ENCODE data around the gene CCDC97. TPM values are rescaled to one million over a fixed set of nuclear protein-coding genes. Genes with fewer than 3 reads are reported as not detected.

CCDC97 gene
- total RNA-seq, 2 donors from 2014 or later: 8.1 to 16.2 TPM

- Histone ChIP-seq H3K27ac (peak overlapping the region; percentile 90 to 95), H3K9me3 (no peaks in the 10 kb centered on the region), H3K4me3 (no peak overlapping the region), H3K4me1 (peaks cover 0 to 72% of the 10 kb centered on the region in 2 donors), H3K36me3 (peaks cover 68% of the 10 kb centered on the region), H3K27me3 (no peaks in the 10 kb centered on the region)
- peak; percentile 87 for DNase-seq (ENCODE audit: low spot score)
- TF ChIP-seq CTCF (IDR thresholded peaks at IDR 0.05): no peak
Measured at GRCh38 chr19:41299755-41300089, 10.2 kb upstream of the CCDC97 start.

DNA sequence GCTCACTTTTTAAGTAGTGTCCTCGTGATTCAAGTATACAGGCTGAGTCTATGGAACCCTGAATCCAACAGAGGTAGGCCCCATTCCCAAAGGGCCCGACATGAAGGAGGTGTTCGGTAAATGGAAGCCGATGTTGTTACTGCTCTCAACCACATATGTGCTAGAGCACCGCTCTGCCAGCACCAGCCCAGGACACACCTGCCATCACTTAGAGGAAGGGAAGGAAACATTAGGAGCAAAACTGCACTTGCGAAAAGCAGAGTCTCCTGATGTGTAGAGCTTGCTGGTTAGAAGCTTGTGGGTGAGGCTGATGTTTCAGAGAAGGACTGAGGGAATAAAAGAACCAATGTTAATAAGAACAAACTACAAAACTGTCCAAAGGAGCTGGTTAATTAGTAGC lies 9.4 kb upstream of the CCDC97 start:
- H3K9me3 ChIP-seq: no peaks in the 10 kb centered on the region
- peaks cover 68% of the 10 kb centered on the region for H3K36me3 ChIP-seq
- H3K4me1 ChIP-seq: peaks cover 0 to 72% of the 10 kb centered on the region in 2 donors
- no peaks in the 10 kb centered on the region for H3K27me3 ChIP-seq
- no peak overlapping the region for H3K4me3 ChIP-seq
- H3K27ac ChIP-seq: peak overlapping the region; percentile 90 to 95
- no peak for DNase-seq (ENCODE audit: low spot score)
- no peak for TF ChIP-seq CTCF (IDR thresholded peaks at IDR 0.05)

DNA sequence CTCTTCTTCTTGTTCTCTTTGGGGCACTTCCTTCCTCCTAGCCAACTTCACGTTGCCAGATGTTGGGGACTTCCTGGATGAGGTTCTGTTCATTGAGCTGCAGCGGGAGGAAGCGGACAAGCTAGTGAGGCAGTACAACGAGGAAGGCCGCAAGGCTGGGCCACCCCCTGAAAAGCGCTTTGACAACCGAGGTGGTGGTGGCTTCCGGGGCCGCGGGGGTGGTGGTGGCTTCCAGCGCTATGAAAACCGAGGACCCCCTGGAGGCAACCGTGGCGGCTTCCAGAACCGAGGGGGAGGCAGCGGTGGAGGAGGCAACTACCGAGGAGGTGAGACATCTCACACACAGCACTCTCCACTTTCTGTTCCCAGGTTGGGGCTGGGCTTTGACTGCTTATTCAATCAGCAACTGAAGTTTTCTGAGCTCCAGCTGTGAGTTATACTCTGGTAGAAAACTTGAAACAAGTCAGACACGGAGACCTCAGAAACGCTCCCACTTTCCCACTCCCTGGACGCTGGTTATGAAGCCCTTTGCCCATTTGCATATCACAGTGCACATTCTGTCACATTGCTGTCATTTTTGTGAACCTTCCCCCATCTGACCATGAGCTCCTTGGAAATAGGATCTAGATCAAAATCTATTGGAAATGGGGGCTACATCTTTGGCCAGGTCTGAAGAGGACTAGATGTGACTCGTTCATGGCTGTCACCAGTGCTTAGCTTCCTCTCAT lies 7.2 kb upstream of the CCDC97 start:
- Histone ChIP-seq H3K4me3 (no peak overlapping the region), H3K27me3 (no peaks in the 10 kb centered on the region), H3K9me3 (no peaks in the 10 kb centered on the region), H3K4me1 (peaks cover 0 to 54% of the 10 kb centered on the region in 2 donors), H3K27ac (peak overlapping the region; percentile 35 to 90), H3K36me3 (peaks cover 66% of the 10 kb centered on the region)
- no peak for TF ChIP-seq CTCF (IDR thresholded peaks at IDR 0.05)
- DNase-seq (ENCODE audit: low spot score): no peak

DNA sequence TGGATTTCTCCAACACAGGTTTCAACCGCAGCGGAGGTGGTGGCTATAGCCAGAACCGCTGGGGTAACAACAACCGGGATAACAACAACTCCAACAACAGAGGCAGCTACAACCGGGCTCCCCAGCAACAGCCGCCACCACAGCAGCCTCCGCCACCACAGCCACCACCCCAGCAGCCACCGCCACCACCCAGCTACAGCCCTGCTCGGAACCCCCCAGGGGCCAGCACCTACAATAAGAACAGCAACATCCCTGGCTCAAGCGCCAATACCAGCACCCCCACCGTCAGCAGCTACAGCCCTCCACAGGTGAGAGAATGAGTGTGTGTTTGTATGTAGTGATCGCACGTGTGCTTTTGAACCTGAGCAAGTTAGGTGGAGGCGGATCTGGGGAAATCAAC lies 6.0 kb upstream of the CCDC97 start:
- H3K27ac ChIP-seq: peak overlapping the region in 1 of 2 donors; percentile 6
- TF ChIP-seq CTCF (IDR thresholded peaks at IDR 0.05): no peak
- no peak for DNase-seq (ENCODE audit: low spot score)
- no peaks in the 10 kb centered on the region for H3K27me3 ChIP-seq
- H3K36me3 ChIP-seq: peaks cover 68% of the 10 kb centered on the region
- no peaks in the 10 kb centered on the region for H3K9me3 ChIP-seq
- H3K4me1 ChIP-seq: peaks cover 0 to 54% of the 10 kb centered on the region in 2 donors
- no peak overlapping the region for H3K4me3 ChIP-seq

DNA sequence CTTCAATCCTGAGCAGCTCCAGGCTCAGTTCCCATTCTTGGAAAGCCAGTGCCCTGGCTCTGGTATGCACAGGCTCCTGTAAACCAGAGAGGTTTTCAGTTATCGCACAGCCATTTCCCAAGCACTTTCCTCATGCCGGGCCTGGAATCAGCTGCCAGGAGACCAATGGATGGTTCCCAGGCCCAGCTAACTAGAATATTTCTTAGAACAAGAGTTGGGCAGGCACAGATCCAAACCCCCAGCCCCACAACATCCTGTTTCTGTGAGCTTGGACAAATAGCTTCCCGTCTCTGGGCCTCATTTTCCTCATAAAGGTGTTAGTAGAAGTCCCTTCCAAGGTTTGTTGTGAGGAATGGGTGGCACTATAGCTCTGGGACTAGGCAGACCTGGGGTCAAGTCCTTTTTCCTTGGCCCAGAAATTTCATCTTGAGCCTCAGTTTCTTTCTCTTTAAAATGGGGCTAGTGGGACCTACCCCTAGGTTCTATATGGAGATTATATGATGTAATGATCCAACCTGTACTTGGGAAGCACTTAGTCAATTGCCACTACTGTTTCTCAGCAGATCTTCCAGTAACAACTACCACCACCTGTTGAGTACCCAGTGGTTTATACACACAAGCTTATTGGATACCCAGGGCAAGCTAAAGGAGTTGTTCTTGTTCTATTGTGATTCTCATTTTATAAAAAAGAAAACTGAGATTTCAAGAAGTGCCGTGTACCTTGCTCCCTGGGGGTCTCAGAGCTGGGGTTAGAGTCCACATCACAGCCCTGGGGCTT lies 5.1 kb upstream of the CCDC97 start:
- Histone ChIP-seq H3K9me3 (no peaks in the 10 kb centered on the region), H3K36me3 (peaks cover 68% of the 10 kb centered on the region), H3K27ac (peak overlapping the region; percentile 6 to 24), H3K4me1 (peaks cover 0 to 50% of the 10 kb centered on the region in 2 donors), H3K27me3 (no peaks in the 10 kb centered on the region), H3K4me3 (no peak overlapping the region)
- no peak for TF ChIP-seq CTCF (IDR thresholded peaks at IDR 0.05)
- no peak for DNase-seq (ENCODE audit: low spot score)

All from right atrium auricular region (tissue), 2 donors.